ENCODE measurements around the gene RPF1. TPM values are rescaled to one million over a fixed set of nuclear protein-coding genes. Genes with fewer than 3 reads are reported as not detected.

The RPF1 gene
- polyA plus RNA-seq, 1 donor from 2014 or later: 64.3 TPM

GRCh38 chr1:84434801-84435549 lies 44.1 kb upstream of the RPF1 start:
- Histone ChIP-seq H3F3A (ENCODE audit: insufficient read depth, low read length, poor library complexity, severe bottlenecking) (peaks cover 6% of the 10 kb centered on the region), H3K9ac (ENCODE audit: low read length) (no peak overlapping the region), H3K4me2 (ENCODE audit: low read length) (no peak overlapping the region), H3K36me3 (ENCODE audit: insufficient read depth, low read length) (no peaks in the 10 kb centered on the region), H3K4me3 (ENCODE audit: low read length) (no peak overlapping the region), H2AFZ (ENCODE audit: low read depth, low read length) (no peak overlapping the region), H3K79me2 (replicated peaks; ENCODE audit: insufficient read depth, low read length) (no peaks in the 10 kb centered on the region), H3K27me3 (ENCODE audit: insufficient read depth, low read depth, low read length) (no peaks in the 10 kb centered on the region), H3K9me3 (ENCODE audit: low read length) (no peaks in the 10 kb centered on the region), H3K27ac (ENCODE audit: low read length) (peak overlapping the region; percentile 93), H4K20me1 (ENCODE audit: insufficient read depth) (no peaks in the 10 kb centered on the region), H3K9me2 (ENCODE audit: insufficient read depth, low read length) (no peaks in the 10 kb centered on the region)
- no peak for TF ChIP-seq EP300 (conservative IDR thresholded peaks at IDR 0.05; ENCODE audit: poor library complexity, severe bottlenecking)
- TF ChIP-seq SMC3 (conservative IDR thresholded peaks at IDR 0.05; ENCODE audit: poor library complexity): no peak
- no peak for TF ChIP-seq REST (IDR thresholded peaks at IDR 0.05; ENCODE audit: borderline replicate concordance)
- no peak for TF ChIP-seq TAF1 (IDR thresholded peaks at IDR 0.05; ENCODE audit: low read depth)
- no peak for TF ChIP-seq RAD21 (conservative IDR thresholded peaks at IDR 0.05)
- no peak for TF ChIP-seq POLR2AphosphoS5 (IDR thresholded peaks at IDR 0.05)
- no peak for TF ChIP-seq MXI1 (conservative IDR thresholded peaks at IDR 0.05; ENCODE audit: poor library complexity, severe bottlenecking)
- no peak for TF ChIP-seq EZH2 (IDR thresholded peaks at IDR 0.05; ENCODE audit: borderline replicate concordance, insufficient read depth, low read length, poor library complexity, severe bottlenecking)
- no peak for TF ChIP-seq CTCF (IDR thresholded peaks at IDR 0.05; ENCODE audit: poor library complexity, severe bottlenecking)

- Histone ChIP-seq H3K4me3 (ENCODE audit: low read length) (no peak overlapping the region), H2AFZ (ENCODE audit: low read depth, low read length) (no peak overlapping the region), H4K20me1 (ENCODE audit: insufficient read depth) (no peaks in the 10 kb centered on the region), H3K9me3 (ENCODE audit: low read length) (no peaks in the 10 kb centered on the region), H3K27ac (ENCODE audit: low read length) (no peak overlapping the region), H3K36me3 (ENCODE audit: insufficient read depth, low read length) (no peaks in the 10 kb centered on the region), H3K27me3 (ENCODE audit: insufficient read depth, low read depth, low read length) (no peaks in the 10 kb centered on the region), H3K9ac (ENCODE audit: low read length) (no peak overlapping the region), H3K79me2 (replicated peaks; ENCODE audit: insufficient read depth, low read length) (no peaks in the 10 kb centered on the region), H3F3A (ENCODE audit: insufficient read depth, low read length, poor library complexity, severe bottlenecking) (peaks cover 2% of the 10 kb centered on the region), H3K9me2 (ENCODE audit: insufficient read depth, low read length) (no peaks in the 10 kb centered on the region), H3K4me2 (ENCODE audit: low read length) (no peak overlapping the region)
- TF ChIP-seq EZH2 (IDR thresholded peaks at IDR 0.05; ENCODE audit: borderline replicate concordance, insufficient read depth, low read length, poor library complexity, severe bottlenecking): no peak
- no peak for TF ChIP-seq RAD21 (conservative IDR thresholded peaks at IDR 0.05)
- no peak for TF ChIP-seq CTCF (IDR thresholded peaks at IDR 0.05; ENCODE audit: poor library complexity, severe bottlenecking)
- no peak for TF ChIP-seq EP300 (conservative IDR thresholded peaks at IDR 0.05; ENCODE audit: poor library complexity, severe bottlenecking)
- TF ChIP-seq SMC3 (conservative IDR thresholded peaks at IDR 0.05; ENCODE audit: poor library complexity): no peak
- no peak for TF ChIP-seq TAF1 (IDR thresholded peaks at IDR 0.05; ENCODE audit: low read depth)
- TF ChIP-seq MXI1 (conservative IDR thresholded peaks at IDR 0.05; ENCODE audit: poor library complexity, severe bottlenecking): no peak
- no peak for TF ChIP-seq REST (IDR thresholded peaks at IDR 0.05; ENCODE audit: borderline replicate concordance)
- TF ChIP-seq POLR2AphosphoS5 (IDR thresholded peaks at IDR 0.05): no peak
These were observed 42.0 kb upstream of the RPF1 start for GRCh38 chr1:84436876-84437655.

Measured in neural cell (in vitro differentiated cells).